SK-N-MC (cell line): ENCODE results near the gene TRAIP.

ENCODE experiments used
- EZH2 ChIP-seq: fragments of 200-600 bp; sonication (generic); IDR thresholded peaks from one replicate; pipeline ENCODE4 v1.6.1; 2017; ENCODE audit warnings: antibody characterized with exemption
- FOXP2 ChIP-seq: optimal IDR thresholded peaks from 2 replicates; pipeline ENCODE3; 2011; ENCODE audit warnings: mild to moderate bottlenecking, moderate library complexity; ENCODE audit not compliant: insufficient read depth; ENCODE audit errors: extremely low read length, control extremely low read depth
- POLR2AphosphoS5 ChIP-seq: IDR thresholded peaks from 2 replicates; pipeline ENCODE4 v1.6.1; 2012; ENCODE audit warnings: mild to moderate bottlenecking, low read depth, low read length, borderline replicate concordance

DNA sequence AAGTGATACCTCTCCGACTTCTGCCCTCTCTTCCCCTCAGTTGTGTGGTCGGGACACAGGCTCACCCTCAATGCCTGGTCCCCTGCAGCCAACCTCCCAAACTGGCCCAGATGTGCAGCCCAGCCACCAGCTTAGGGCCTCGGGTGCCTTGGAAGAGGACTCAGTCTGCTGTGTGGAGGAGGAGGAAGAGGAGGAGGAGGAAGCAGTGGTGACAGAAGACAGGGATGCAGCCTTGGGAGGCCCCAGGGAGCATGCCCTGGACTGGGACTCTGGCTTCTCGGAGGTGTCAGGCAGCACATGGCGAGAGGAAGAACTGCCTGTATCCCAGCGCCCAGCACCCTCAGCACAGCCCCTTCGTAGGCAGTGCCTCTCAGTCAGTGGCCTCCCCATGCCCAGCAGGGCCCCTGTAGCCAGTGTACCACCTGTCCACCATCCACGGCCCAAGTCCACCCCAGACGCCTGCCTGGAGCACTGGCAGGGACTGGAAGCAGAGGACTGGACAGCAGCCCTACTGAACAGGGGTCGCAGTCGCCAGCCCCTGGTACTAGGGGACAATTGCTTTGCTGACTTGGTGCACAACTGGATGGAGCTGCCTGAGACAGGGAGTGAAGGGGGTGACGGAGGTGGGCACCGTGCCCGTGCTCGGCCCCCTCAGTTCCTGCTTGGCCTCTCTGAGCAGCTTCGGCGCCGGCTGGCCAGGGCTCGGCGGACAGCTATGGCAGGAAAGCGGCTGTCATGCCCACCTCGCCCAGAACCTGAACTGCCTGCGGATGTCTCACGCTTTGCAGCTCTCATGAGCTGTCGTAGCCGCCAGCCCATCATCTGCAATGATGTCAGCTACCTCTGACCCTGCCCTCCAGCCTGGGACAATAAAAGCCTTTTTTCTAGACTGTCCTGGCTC lies 52.0 kb downstream of the TRAIP start:
- TF ChIP-seq POLR2AphosphoS5 (no peak), EZH2 (no peak), FOXP2 (no peak)
